OCI-LY1 (cell line): ENCODE results near the gene ACSL6.

Experiments used
- H2AFZ ChIP-seq: fragments of 200-600 bp; sonication (generic), shearing (Covaris generic); 2 replicates; pipeline ENCODE4 v1.6.0; 2014; ENCODE audit warnings: antibody characterized with exemption, mild to moderate bottlenecking, low read length
- H3F3A ChIP-seq: fragments of 200-600 bp; sonication (generic), shearing (Covaris generic); 2 replicates; pipeline ENCODE4 v1.6.0; 2014; ENCODE audit warnings: mild to moderate bottlenecking, antibody characterized with exemption, low read length, moderate library complexity; ENCODE audit not compliant: insufficient read depth
- H3K27ac ChIP-seq: fragments of 200-600 bp; sonication (generic); 2 replicates; pipeline ENCODE4 v1.5.1; 2014; ENCODE audit warnings: low read length, mixed run types, mild to moderate bottlenecking, low read depth; ENCODE audit not compliant: poor library complexity, severe bottlenecking
- H3K27me3 ChIP-seq: fragments of 200-600 bp; sonication (generic); 2 replicates; pipeline ENCODE4 v1.6.0; 2014; ENCODE audit warnings: antibody characterized with exemption, mild to moderate bottlenecking, low read length, moderate library complexity; ENCODE audit not compliant: insufficient read depth
- H3K36me3 ChIP-seq: fragments of 200-600 bp; sonication (generic); 2 replicates; pipeline ENCODE4 v1.6.1; 2014; ENCODE audit warnings: mild to moderate bottlenecking, antibody characterized with exemption, low read length, moderate library complexity, mixed read lengths; ENCODE audit not compliant: insufficient read depth
- H3K4me1 ChIP-seq: fragments of 200-600 bp; sonication (generic); 2 replicates; pipeline ENCODE4 v1.5.1; 2014; ENCODE audit warnings: mild to moderate bottlenecking, low read length, moderate library complexity; ENCODE audit not compliant: insufficient read depth, severe bottlenecking
- H3K4me2 ChIP-seq: fragments of 200-600 bp; sonication (generic), shearing (Covaris generic); 2 replicates; pipeline ENCODE4 v1.6.1; 2014; ENCODE audit warnings: low read length
- H3K4me3 ChIP-seq: fragments of 200-600 bp; sonication (generic); 2 replicates; pipeline ENCODE4 v1.5.1; 2014; ENCODE audit warnings: low read length, low read depth, mild to moderate bottlenecking, mixed read lengths; ENCODE audit not compliant: poor library complexity, severe bottlenecking
- H3K79me2 ChIP-seq: fragments of 200-600 bp; shearing (Covaris generic); 2 replicates; pipeline ENCODE4 v1.6.1; 2016; ENCODE audit warnings: mixed run types, low read length, mixed read lengths; ENCODE audit not compliant: insufficient read depth
- H3K9ac ChIP-seq: fragments of 200-600 bp; sonication (generic), shearing (Covaris generic); 2 replicates; pipeline ENCODE4 v1.6.1; 2014; ENCODE audit warnings: mild to moderate bottlenecking, low read length, mixed read lengths
- H3K9me2 ChIP-seq: fragments of 200-600 bp; sonication (generic), shearing (Covaris generic); 2 replicates; pipeline ENCODE4 v1.6.1; 2014; ENCODE audit warnings: low read depth, mild to moderate bottlenecking, low read length, mixed read lengths
- H3K9me3 ChIP-seq: fragments of 200-600 bp; shearing (Covaris generic); 2 replicates; pipeline ENCODE4 v1.6.1; 2014; ENCODE audit warnings: low read length, mixed read lengths
- H4K20me1 ChIP-seq: fragments of 200-600 bp; sonication (generic), shearing (Covaris generic); 2 replicates; pipeline ENCODE4 v1.6.0; 2016; ENCODE audit warnings: mild to moderate bottlenecking, low read length; ENCODE audit not compliant: insufficient read depth
- EZH2 ChIP-seq: fragments of 200-600 bp; sonication (generic), shearing (Covaris generic); IDR thresholded peaks from 2 replicates; pipeline ENCODE4 v1.8.0; 2017; ENCODE audit warnings: borderline replicate concordance, mixed run types, mild to moderate bottlenecking, antibody characterized with exemption, low read length, moderate library complexity, mixed read lengths
- TF ChIP-seq, protein P1 (sequence below): fragments of 200-600 bp; sonication (generic), shearing (Covaris generic); IDR thresholded peaks from 2 replicates; pipeline ENCODE4 v1.5.1; 2017; ENCODE audit warnings: mild to moderate bottlenecking, antibody characterized with exemption, low read length, moderate library complexity, mixed read lengths

Gene ACSL6

DNA sequence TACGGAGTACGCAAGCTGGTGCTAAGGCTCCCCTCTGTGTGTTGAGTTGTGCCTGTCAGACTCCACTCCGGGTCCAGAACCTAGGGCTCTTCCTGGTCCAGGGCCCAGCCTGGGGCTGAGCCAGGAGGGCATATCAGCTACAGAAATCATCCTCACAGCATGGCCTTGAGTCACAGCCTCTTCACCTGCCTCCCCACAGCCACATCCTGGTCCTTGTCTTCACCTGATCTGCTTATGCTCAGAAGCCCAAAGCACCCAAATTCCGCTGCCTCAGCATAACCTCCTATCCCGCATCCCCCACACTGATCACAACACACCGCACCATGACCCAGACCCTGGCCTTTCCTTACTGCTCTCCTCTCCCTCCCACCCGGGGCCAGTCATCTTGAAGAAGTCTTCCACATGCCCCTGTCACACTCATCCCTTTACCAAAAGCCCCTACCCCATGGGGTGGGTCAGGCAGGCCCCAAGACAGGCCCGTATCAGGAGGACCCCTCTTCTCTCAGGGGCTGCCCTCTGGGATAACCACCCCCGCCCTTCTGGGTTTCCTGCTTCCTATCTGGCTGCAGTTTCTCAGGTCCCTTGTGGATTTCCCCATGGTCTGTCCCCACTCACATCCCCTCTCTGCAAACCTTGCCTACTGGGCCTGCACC is 47.7 kb upstream of the ACSL6 start:
- Histone ChIP-seq H3K9me3 (no peaks in the 10 kb centered on the region), H2AFZ (no peak overlapping the region), H3K27me3 (no peaks in the 10 kb centered on the region), H3K9me2 (no peaks in the 10 kb centered on the region), H3F3A (no peaks in the 10 kb centered on the region), H4K20me1 (no peaks in the 10 kb centered on the region), H3K36me3 (no peaks in the 10 kb centered on the region), H3K4me3 (no peak overlapping the region), H3K4me2 (no peak overlapping the region), H3K79me2 (no peaks in the 10 kb centered on the region), H3K4me1 (no peaks in the 10 kb centered on the region), H3K9ac (no peak overlapping the region), H3K27ac (no peak overlapping the region)
- TF ChIP-seq EZH2: no peak

DNA sequence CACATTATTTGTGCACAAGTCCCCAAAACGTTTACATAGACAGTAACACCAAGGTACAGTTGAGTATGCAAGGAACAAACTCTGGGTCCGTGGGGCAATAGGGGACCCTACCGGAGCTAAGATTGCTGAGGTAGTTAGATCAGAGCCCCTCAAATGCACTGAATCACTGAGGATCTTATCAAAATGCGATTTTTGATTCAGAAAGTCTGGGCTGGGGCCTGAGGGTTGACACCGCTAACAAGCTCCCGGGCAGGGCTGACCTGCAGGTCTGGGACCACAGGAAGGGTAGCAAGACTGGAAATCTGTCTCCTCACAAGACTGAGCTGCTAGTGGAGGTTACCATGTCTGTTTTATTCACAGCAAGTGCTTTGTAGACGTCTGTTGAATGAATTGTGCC is 47.2 kb upstream of the ACSL6 start:
- Histone ChIP-seq H3K27me3 (no peaks in the 10 kb centered on the region), H3K4me2 (no peak overlapping the region), H3K36me3 (no peaks in the 10 kb centered on the region), H2AFZ (no peak overlapping the region), H3K4me1 (no peaks in the 10 kb centered on the region), H3K79me2 (no peaks in the 10 kb centered on the region), H3K27ac (no peak overlapping the region), H3F3A (no peaks in the 10 kb centered on the region), H3K4me3 (no peak overlapping the region), H3K9ac (no peak overlapping the region), H4K20me1 (no peaks in the 10 kb centered on the region), H3K9me2 (no peaks in the 10 kb centered on the region), H3K9me3 (no peaks in the 10 kb centered on the region)
- TF ChIP-seq, protein P1, sequence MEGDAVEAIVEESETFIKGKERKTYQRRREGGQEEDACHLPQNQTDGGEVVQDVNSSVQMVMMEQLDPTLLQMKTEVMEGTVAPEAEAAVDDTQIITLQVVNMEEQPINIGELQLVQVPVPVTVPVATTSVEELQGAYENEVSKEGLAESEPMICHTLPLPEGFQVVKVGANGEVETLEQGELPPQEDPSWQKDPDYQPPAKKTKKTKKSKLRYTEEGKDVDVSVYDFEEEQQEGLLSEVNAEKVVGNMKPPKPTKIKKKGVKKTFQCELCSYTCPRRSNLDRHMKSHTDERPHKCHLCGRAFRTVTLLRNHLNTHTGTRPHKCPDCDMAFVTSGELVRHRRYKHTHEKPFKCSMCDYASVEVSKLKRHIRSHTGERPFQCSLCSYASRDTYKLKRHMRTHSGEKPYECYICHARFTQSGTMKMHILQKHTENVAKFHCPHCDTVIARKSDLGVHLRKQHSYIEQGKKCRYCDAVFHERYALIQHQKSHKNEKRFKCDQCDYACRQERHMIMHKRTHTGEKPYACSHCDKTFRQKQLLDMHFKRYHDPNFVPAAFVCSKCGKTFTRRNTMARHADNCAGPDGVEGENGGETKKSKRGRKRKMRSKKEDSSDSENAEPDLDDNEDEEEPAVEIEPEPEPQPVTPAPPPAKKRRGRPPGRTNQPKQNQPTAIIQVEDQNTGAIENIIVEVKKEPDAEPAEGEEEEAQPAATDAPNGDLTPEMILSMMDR: no peak
- no peak for TF ChIP-seq EZH2

DNA sequence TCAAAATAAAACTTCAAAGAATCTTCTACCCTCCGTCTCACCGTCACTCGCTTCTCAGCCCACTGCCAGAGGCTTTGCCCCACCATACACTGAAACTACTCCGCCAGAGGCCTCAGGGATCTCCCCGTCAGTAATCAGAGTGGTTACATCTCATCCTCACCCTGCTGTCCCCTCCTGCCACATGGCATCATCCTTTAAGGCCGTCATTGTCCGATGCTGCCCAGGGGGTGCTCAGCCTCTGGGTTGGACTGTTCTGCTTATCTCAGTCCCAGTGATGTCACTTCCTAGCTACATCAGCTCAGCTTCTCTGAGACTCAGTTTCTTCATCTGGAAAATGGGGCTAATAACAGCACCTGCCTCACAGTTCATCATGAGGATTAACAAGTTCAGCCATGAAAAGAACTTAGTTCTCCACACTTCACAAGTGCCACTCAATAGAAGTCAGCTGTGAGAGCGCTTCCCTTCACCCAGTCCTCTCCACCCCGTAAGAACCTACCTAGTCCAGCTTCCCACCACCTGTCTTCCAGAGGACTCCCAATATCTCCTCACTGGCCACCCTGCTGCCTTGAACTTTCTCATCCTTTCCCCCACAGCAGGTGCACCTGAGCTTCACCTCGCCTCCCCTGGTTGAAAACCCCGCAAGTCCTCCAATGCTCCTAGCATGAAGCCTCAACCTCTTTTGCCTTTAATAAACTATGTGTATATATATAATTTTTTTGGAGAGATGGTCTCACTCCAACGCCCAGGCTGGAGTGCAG is 46.2 kb upstream of the ACSL6 start:
- no peak overlapping the region for H3K9ac ChIP-seq
- no peak overlapping the region for H3K27ac ChIP-seq

More for the DNA sequence above, 46.2 kb upstream of the ACSL6 start:
- Histone ChIP-seq H3K27me3 (no peaks in the 10 kb centered on the region), H3K36me3 (no peaks in the 10 kb centered on the region), H3K4me2 (no peak overlapping the region), H2AFZ (no peak overlapping the region), H4K20me1 (no peaks in the 10 kb centered on the region), H3K4me1 (no peaks in the 10 kb centered on the region), H3K4me3 (no peak overlapping the region), H3F3A (no peaks in the 10 kb centered on the region), H3K9me2 (no peaks in the 10 kb centered on the region), H3K9me3 (no peaks in the 10 kb centered on the region), H3K79me2 (no peaks in the 10 kb centered on the region)
- no peak for TF ChIP-seq EZH2
- TF ChIP-seq, protein P1: no peak
